HEK293 (cell line): Measurements from ENCODE around the gene FHIT.

Source experiments
- GLI2 ChIP-seq: fragments of 450-650 bp; formaldehyde crosslinking; IDR thresholded peaks from 2 replicates; pipeline ENCODE4; 2017; ENCODE audit warnings: missing biosample characterization, missing genetic modification characterization, low read depth, borderline replicate concordance
- RBAK ChIP-seq: fragments of 450-650 bp; formaldehyde crosslinking; IDR thresholded peaks from 2 replicates; pipeline ENCODE4 v1.5.1; 2016; ENCODE audit warnings: missing biosample characterization, missing genetic modification characterization
- ZBTB8A ChIP-seq: fragments of 450-650 bp; formaldehyde crosslinking; IDR thresholded peaks from 2 replicates; pipeline ENCODE4 v1.5.1; 2016; ENCODE audit warnings: missing biosample characterization, missing genetic modification characterization
- ZNF292 ChIP-seq: fragments of 450-650 bp; formaldehyde crosslinking; IDR thresholded peaks from 2 replicates; pipeline ENCODE4 v1.5.1; 2016; ENCODE audit warnings: low read depth, missing biosample characterization, missing genetic modification characterization, borderline replicate concordance
- ZNF341 ChIP-seq: fragments of 450-650 bp; formaldehyde crosslinking; IDR thresholded peaks from 2 replicates; pipeline ENCODE4; 2016; ENCODE audit warnings: low read depth, missing biosample characterization, missing genetic modification characterization
- ZNF624 ChIP-seq: fragments of 450-650 bp; formaldehyde crosslinking; IDR thresholded peaks from 2 replicates; pipeline ENCODE4 v1.5.1; 2017; ENCODE audit warnings: missing biosample characterization, missing genetic modification characterization
- ZNF658 ChIP-seq: fragments of 450-650 bp; formaldehyde crosslinking; IDR thresholded peaks from 2 replicates; pipeline ENCODE4; 2016; ENCODE audit warnings: missing biosample characterization, missing genetic modification characterization
- ZNF837 ChIP-seq: fragments of 450-650 bp; formaldehyde crosslinking; IDR thresholded peaks from 2 replicates; pipeline ENCODE4 v1.5.1; 2016; ENCODE audit warnings: missing biosample characterization, missing genetic modification characterization
- TF ChIP-seq, protein P1 (sequence below): fragments of 450-650 bp; formaldehyde crosslinking; IDR thresholded peaks from 2 replicates; pipeline ENCODE4 v1.5.1; 2016; ENCODE audit warnings: missing biosample characterization, missing genetic modification characterization
- TF ChIP-seq, protein P2 (sequence below): fragments of 450-650 bp; formaldehyde crosslinking; IDR thresholded peaks from 2 replicates; pipeline ENCODE4 v1.5.1; 2017; ENCODE audit warnings: missing biosample characterization, missing genetic modification characterization
- TF ChIP-seq, protein P3 (sequence below): fragments of 450-650 bp; formaldehyde crosslinking; IDR thresholded peaks from 2 replicates; pipeline ENCODE4 v1.5.1; 2016; ENCODE audit warnings: missing biosample characterization, missing genetic modification characterization, low read depth
- TF ChIP-seq, protein P4 (sequence below): fragments of 450-650 bp; formaldehyde crosslinking; IDR thresholded peaks from 2 replicates; pipeline ENCODE4 v1.5.1; 2016; ENCODE audit warnings: missing biosample characterization, missing genetic modification characterization
- TF ChIP-seq, protein P5 (sequence below): fragments of 450-650 bp; formaldehyde crosslinking; IDR thresholded peaks from 2 replicates; pipeline ENCODE4 v1.5.1; 2016; ENCODE audit warnings: missing biosample characterization, missing genetic modification characterization, low read depth

DNA sequence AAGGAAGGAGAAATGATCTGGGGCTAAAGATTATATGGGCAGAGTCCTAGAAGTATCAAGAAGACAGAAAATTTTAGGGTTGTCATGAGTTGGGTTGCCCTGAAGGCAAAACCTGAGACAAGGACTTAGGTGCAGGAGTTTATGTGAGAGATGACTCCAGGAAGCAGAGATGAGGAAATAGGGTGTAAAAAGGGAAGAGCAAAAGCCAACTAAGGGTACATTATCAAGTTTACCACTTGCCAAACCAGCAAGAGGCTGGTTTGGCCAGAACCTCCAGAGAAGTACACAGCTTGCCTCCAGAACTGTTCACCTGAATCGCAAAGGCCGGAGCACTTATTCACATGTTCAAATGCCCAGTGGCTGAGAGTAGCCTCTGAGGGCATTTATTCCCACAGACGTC lies 116.7 kb downstream of the FHIT start:
- TF ChIP-seq GLI2 (tag by site-specific recombination) (no peak), ZNF292 (tag by site-specific recombination) (no peak), RBAK (tag by site-specific recombination) (no peak), ZNF341 (tag by site-specific recombination) (no peak), ZNF837 (tag by site-specific recombination) (no peak), ZNF624 (no peak), ZBTB8A (no peak), ZNF658 (no peak)
- TF ChIP-seq, protein P1, sequence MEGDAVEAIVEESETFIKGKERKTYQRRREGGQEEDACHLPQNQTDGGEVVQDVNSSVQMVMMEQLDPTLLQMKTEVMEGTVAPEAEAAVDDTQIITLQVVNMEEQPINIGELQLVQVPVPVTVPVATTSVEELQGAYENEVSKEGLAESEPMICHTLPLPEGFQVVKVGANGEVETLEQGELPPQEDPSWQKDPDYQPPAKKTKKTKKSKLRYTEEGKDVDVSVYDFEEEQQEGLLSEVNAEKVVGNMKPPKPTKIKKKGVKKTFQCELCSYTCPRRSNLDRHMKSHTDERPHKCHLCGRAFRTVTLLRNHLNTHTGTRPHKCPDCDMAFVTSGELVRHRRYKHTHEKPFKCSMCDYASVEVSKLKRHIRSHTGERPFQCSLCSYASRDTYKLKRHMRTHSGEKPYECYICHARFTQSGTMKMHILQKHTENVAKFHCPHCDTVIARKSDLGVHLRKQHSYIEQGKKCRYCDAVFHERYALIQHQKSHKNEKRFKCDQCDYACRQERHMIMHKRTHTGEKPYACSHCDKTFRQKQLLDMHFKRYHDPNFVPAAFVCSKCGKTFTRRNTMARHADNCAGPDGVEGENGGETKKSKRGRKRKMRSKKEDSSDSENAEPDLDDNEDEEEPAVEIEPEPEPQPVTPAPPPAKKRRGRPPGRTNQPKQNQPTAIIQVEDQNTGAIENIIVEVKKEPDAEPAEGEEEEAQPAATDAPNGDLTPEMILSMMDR (tag by site-specific recombination): no peak
- TF ChIP-seq, protein P2, sequence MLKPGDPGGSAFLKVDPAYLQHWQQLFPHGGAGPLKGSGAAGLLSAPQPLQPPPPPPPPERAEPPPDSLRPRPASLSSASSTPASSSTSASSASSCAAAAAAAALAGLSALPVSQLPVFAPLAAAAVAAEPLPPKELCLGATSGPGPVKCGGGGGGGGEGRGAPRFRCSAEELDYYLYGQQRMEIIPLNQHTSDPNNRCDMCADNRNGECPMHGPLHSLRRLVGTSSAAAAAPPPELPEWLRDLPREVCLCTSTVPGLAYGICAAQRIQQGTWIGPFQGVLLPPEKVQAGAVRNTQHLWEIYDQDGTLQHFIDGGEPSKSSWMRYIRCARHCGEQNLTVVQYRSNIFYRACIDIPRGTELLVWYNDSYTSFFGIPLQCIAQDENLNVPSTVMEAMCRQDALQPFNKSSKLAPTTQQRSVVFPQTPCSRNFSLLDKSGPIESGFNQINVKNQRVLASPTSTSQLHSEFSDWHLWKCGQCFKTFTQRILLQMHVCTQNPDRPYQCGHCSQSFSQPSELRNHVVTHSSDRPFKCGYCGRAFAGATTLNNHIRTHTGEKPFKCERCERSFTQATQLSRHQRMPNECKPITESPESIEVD (tag by site-specific recombination): no peak
- TF ChIP-seq, protein P3, sequence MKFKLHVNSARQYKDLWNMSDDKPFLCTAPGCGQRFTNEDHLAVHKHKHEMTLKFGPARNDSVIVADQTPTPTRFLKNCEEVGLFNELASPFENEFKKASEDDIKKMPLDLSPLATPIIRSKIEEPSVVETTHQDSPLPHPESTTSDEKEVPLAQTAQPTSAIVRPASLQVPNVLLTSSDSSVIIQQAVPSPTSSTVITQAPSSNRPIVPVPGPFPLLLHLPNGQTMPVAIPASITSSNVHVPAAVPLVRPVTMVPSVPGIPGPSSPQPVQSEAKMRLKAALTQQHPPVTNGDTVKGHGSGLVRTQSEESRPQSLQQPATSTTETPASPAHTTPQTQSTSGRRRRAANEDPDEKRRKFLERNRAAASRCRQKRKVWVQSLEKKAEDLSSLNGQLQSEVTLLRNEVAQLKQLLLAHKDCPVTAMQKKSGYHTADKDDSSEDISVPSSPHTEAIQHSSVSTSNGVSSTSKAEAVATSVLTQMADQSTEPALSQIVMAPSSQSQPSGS (tag by site-specific recombination): no peak
- TF ChIP-seq, protein P4, sequence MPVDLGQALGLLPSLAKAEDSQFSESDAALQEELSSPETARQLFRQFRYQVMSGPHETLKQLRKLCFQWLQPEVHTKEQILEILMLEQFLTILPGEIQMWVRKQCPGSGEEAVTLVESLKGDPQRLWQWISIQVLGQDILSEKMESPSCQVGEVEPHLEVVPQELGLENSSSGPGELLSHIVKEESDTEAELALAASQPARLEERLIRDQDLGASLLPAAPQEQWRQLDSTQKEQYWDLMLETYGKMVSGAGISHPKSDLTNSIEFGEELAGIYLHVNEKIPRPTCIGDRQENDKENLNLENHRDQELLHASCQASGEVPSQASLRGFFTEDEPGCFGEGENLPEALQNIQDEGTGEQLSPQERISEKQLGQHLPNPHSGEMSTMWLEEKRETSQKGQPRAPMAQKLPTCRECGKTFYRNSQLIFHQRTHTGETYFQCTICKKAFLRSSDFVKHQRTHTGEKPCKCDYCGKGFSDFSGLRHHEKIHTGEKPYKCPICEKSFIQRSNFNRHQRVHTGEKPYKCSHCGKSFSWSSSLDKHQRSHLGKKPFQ (tag by site-specific recombination): no peak
- TF ChIP-seq, protein P5, sequence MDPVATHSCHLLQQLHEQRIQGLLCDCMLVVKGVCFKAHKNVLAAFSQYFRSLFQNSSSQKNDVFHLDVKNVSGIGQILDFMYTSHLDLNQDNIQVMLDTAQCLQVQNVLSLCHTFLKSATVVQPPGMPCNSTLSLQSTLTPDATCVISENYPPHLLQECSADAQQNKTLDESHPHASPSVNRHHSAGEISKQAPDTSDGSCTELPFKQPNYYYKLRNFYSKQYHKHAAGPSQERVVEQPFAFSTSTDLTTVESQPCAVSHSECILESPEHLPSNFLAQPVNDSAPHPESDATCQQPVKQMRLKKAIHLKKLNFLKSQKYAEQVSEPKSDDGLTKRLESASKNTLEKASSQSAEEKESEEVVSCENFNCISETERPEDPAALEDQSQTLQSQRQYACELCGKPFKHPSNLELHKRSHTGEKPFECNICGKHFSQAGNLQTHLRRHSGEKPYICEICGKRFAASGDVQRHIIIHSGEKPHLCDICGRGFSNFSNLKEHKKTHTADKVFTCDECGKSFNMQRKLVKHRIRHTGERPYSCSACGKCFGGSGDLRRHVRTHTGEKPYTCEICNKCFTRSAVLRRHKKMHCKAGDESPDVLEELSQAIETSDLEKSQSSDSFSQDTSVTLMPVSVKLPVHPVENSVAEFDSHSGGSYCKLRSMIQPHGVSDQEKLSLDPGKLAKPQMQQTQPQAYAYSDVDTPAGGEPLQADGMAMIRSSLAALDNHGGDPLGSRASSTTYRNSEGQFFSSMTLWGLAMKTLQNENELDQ (tag by site-specific recombination): no peak
